ENCODE results near the gene TMEM201.
A peak's percentile ranks its signal among the peaks of the same experiment; 100 is the strongest.

The TMEM201 gene

GRCh38 chr1:9577423-9577822, 11.3 kb upstream of the TMEM201 start:
- DNase-seq: no peak

- no peak for DNase-seq
These were observed 7.8 kb upstream of the TMEM201 start for GRCh38 chr1:9580942-9581341.

- DNase-seq: no peak
These were observed 2.5 kb upstream of the TMEM201 start for GRCh38 chr1:9586147-9586766.

- peak; percentile 16 to 48 for DNase-seq
These were observed 520 bp downstream of the TMEM201 start for GRCh38 chr1:9589144-9589718.

GRCh38 chr1:9589719-9590157, 1.0 kb downstream of the TMEM201 start:
- no peak for DNase-seq

GRCh38 chr1:9590201-9590600, 1.5 kb downstream of the TMEM201 start:
- no peak for DNase-seq

- DNase-seq: peak; percentile 14
These were observed 2.4 kb downstream of the TMEM201 start for GRCh38 chr1:9590945-9591668.

- peak; percentile 19 to 42 for DNase-seq
These were observed 3.2 kb downstream of the TMEM201 start for GRCh38 chr1:9591669-9592509.

GRCh38 chr1:9592510-9593075, 3.9 kb downstream of the TMEM201 start:
- DNase-seq: no peak

- DNase-seq: no peak
These were observed 4.4 kb downstream of the TMEM201 start for GRCh38 chr1:9593147-9593491.

- peak; percentile 81 to 84 for DNase-seq
These were observed 5.1 kb downstream of the TMEM201 start for GRCh38 chr1:9593492-9594465.

- DNase-seq: no peak
These were observed 5.9 kb downstream of the TMEM201 start for GRCh38 chr1:9594471-9595155.

GRCh38 chr1:9595156-9595967, 6.7 kb downstream of the TMEM201 start:
- no peak for DNase-seq

- no peak for DNase-seq
These were observed 7.2 kb downstream of the TMEM201 start for GRCh38 chr1:9595968-9596340.

- DNase-seq: no peak
These were observed 7.9 kb downstream of the TMEM201 start for GRCh38 chr1:9596415-9597123.

GRCh38 chr1:9597361-9598315, 8.9 kb downstream of the TMEM201 start:
- DNase-seq: no peak

- DNase-seq: no peak
These were observed 9.6 kb downstream of the TMEM201 start for GRCh38 chr1:9598316-9598700.

GRCh38 chr1:9599741-9600140, 11.0 kb downstream of the TMEM201 start:
- no peak for DNase-seq

Data from inflammatory macrophage (primary cell).